HEK293 (cell line): ENCODE measurements around the gene KRTAP26-1.

Source experiments
- CTCF ChIA-PET: fragments of 350-600 bp; formaldehyde crosslinking; extraction: SDS; loops from one replicate; lab custom pipeline; 2021; ENCODE audit warnings: antibody characterized with exemption; lab: Yijun Ruan, JAX
- POLR2A ChIA-PET: fragments of 300-600 bp; formaldehyde crosslinking; extraction: SDS; loops from one replicate; lab custom pipeline; 2020; ENCODE audit warnings: antibody characterized with exemption, inconsistent platforms; lab: Yijun Ruan, JAX
- H3K27ac ChIP-seq: fragments of 200-500 bp; sonication (Bioruptor generic); 2 replicates; pipeline ENCODE4 v1.5.1; 2014; ENCODE audit warnings: low read depth, low read length, control low read depth, inconsistent platforms; ENCODE audit errors: extremely low read depth
- H3K36me3 ChIP-seq, 2 experiments: fragments of 200-500 bp in 1 of 2; sonication (Bioruptor generic) in 1 of 2; 1 replicate in 1 of 2; 2 replicates in 1 of 2; pipeline ENCODE4 v1.5.1; 2014 to 2017; ENCODE audit warnings: inconsistent platforms in 2 of 2, low read length in 2 of 2; ENCODE audit not compliant: control insufficient read depth in 2 of 2, insufficient read depth in 1 of 2
- H3K4me1 ChIP-seq: fragments of 200-500 bp; sonication (Bioruptor generic); 2 replicates; pipeline ENCODE4 v1.5.1; 2014; ENCODE audit warnings: mild to moderate bottlenecking, low read length, inconsistent platforms; ENCODE audit not compliant: control insufficient read depth, insufficient read depth
- H3K4me3 ChIP-seq: 2 replicates; pipeline ENCODE4 v1.5.1; 2011; ENCODE audit warnings: low read depth, mild to moderate bottlenecking, control low read depth, low read length, moderate library complexity
- H3K9me3 ChIP-seq: fragments of 200-500 bp; sonication (Bioruptor generic); 2 replicates; pipeline ENCODE4 v1.5.1; 2014; ENCODE audit warnings: low read depth, low read length, inconsistent platforms; ENCODE audit not compliant: control insufficient read depth, insufficient read depth
- KLF7 ChIP-seq: fragments of 450-650 bp; formaldehyde crosslinking; IDR thresholded peaks from 2 replicates; pipeline ENCODE4 v1.5.1; 2016; ENCODE audit warnings: missing biosample characterization, missing genetic modification characterization, borderline replicate concordance
- MZF1 ChIP-seq: fragments of 450-650 bp; formaldehyde crosslinking; IDR thresholded peaks from 2 replicates; pipeline ENCODE4 v1.5.1; 2017; ENCODE audit warnings: missing biosample characterization, missing genetic modification characterization, borderline replicate concordance
- REPIN1 ChIP-seq: fragments of 450-650 bp; formaldehyde crosslinking; IDR thresholded peaks from 2 replicates; pipeline ENCODE4 v1.5.1; 2017; ENCODE audit warnings: missing biosample characterization, missing genetic modification characterization, low read depth
- TRIM28 ChIP-seq: IDR thresholded peaks from 2 replicates; pipeline ENCODE4 v1.6.1; 2011; ENCODE audit warnings: low read length, control low read depth, borderline replicate concordance
- ZEB2 ChIP-seq: fragments of 450-650 bp; formaldehyde crosslinking; IDR thresholded peaks from 2 replicates; pipeline ENCODE4 v1.5.1; 2016; ENCODE audit warnings: missing biosample characterization, missing genetic modification characterization
- ZNF510 ChIP-seq: fragments of 450-650 bp; formaldehyde crosslinking; IDR thresholded peaks from 2 replicates; pipeline ENCODE4 v1.5.1; 2018; ENCODE audit warnings: mild to moderate bottlenecking, missing genetic modification characterization, missing biosample characterization; ENCODE audit not compliant: insufficient replicate concordance
- ZNF571 ChIP-seq: fragments of 450-650 bp; formaldehyde crosslinking; IDR thresholded peaks from 2 replicates; pipeline ENCODE4 v1.5.0; 2017; ENCODE audit warnings: missing biosample characterization, missing genetic modification characterization
- ZNF600 ChIP-seq: fragments of 450-650 bp; formaldehyde crosslinking; IDR thresholded peaks from 2 replicates; pipeline ENCODE4 v1.5.1; 2016; ENCODE audit warnings: missing biosample characterization, missing genetic modification characterization
- ZNF621 ChIP-seq: fragments of 450-650 bp; formaldehyde crosslinking; IDR thresholded peaks from 2 replicates; pipeline ENCODE4 v1.5.1; 2017; ENCODE audit warnings: missing biosample characterization, missing genetic modification characterization
- ZNF701 ChIP-seq: fragments of 450-650 bp; formaldehyde crosslinking; IDR thresholded peaks from 2 replicates; pipeline ENCODE4 v1.5.1; 2016; ENCODE audit warnings: missing biosample characterization, missing genetic modification characterization
- ZSCAN23 ChIP-seq: fragments of 450-650 bp; formaldehyde crosslinking; IDR thresholded peaks from 2 replicates; pipeline ENCODE4 v1.5.1; 2016; ENCODE audit warnings: missing biosample characterization, missing genetic modification characterization
- ZXDB ChIP-seq: fragments of 450-650 bp; formaldehyde crosslinking; IDR thresholded peaks from 2 replicates; pipeline ENCODE4 v1.5.1; 2016; ENCODE audit warnings: missing biosample characterization, missing genetic modification characterization
- TF ChIP-seq, protein P1 (sequence below): fragments of 450-650 bp; formaldehyde crosslinking; IDR thresholded peaks from 2 replicates; pipeline ENCODE4 v1.5.1; 2016; ENCODE audit warnings: missing biosample characterization, missing genetic modification characterization
- TF ChIP-seq, protein P2 (sequence below): fragments of 450-650 bp; formaldehyde crosslinking; IDR thresholded peaks from 2 replicates; pipeline ENCODE4 v1.5.0; 2017; ENCODE audit warnings: missing biosample characterization, missing genetic modification characterization, borderline replicate concordance
- TF ChIP-seq, protein P3 (sequence below): fragments of 450-650 bp; formaldehyde crosslinking; IDR thresholded peaks from 2 replicates; pipeline ENCODE4 v1.5.1; 2017; ENCODE audit warnings: missing biosample characterization, missing genetic modification characterization
- TF ChIP-seq, protein P4 (sequence below): fragments of 450-650 bp; formaldehyde crosslinking; IDR thresholded peaks from 2 replicates; pipeline ENCODE4 v1.5.1; 2017; ENCODE audit warnings: missing biosample characterization, missing genetic modification characterization
- TF ChIP-seq, protein P5 (sequence below): fragments of 450-650 bp; formaldehyde crosslinking; IDR thresholded peaks from 2 replicates; pipeline ENCODE4 v1.5.1; 2016; ENCODE audit warnings: missing biosample characterization, missing genetic modification characterization, low read depth

Gene KRTAP26-1

DNA sequence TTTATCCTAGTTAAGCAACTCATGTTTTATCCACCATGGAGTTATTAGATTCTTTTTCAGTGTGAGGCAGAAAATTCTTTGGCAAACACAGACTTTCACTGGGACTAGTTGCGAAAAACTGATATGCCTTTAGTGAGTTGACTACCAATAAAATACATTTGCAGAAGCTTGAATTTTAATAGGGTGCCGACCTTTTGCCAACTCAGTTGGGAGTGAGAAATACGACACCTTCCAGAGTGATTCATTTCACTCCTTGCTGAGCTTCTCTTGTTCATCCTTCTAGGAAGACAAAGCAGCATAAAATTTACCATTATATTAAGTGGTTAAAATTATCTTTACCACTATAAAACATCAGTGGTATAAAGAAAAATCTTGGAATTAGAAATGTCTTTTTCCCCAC is 29.5 kb upstream of the KRTAP26-1 start:
- TF ChIP-seq ZNF510 (tag by site-specific recombination): no peak
- TF ChIP-seq, protein P1, sequence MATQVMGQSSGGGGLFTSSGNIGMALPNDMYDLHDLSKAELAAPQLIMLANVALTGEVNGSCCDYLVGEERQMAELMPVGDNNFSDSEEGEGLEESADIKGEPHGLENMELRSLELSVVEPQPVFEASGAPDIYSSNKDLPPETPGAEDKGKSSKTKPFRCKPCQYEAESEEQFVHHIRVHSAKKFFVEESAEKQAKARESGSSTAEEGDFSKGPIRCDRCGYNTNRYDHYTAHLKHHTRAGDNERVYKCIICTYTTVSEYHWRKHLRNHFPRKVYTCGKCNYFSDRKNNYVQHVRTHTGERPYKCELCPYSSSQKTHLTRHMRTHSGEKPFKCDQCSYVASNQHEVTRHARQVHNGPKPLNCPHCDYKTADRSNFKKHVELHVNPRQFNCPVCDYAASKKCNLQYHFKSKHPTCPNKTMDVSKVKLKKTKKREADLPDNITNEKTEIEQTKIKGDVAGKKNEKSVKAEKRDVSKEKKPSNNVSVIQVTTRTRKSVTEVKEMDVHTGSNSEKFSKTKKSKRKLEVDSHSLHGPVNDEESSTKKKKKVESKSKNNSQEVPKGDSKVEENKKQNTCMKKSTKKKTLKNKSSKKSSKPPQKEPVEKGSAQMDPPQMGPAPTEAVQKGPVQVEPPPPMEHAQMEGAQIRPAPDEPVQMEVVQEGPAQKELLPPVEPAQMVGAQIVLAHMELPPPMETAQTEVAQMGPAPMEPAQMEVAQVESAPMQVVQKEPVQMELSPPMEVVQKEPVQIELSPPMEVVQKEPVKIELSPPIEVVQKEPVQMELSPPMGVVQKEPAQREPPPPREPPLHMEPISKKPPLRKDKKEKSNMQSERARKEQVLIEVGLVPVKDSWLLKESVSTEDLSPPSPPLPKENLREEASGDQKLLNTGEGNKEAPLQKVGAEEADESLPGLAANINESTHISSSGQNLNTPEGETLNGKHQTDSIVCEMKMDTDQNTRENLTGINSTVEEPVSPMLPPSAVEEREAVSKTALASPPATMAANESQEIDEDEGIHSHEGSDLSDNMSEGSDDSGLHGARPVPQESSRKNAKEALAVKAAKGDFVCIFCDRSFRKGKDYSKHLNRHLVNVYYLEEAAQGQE: no peak
- TF ChIP-seq, protein P2, sequence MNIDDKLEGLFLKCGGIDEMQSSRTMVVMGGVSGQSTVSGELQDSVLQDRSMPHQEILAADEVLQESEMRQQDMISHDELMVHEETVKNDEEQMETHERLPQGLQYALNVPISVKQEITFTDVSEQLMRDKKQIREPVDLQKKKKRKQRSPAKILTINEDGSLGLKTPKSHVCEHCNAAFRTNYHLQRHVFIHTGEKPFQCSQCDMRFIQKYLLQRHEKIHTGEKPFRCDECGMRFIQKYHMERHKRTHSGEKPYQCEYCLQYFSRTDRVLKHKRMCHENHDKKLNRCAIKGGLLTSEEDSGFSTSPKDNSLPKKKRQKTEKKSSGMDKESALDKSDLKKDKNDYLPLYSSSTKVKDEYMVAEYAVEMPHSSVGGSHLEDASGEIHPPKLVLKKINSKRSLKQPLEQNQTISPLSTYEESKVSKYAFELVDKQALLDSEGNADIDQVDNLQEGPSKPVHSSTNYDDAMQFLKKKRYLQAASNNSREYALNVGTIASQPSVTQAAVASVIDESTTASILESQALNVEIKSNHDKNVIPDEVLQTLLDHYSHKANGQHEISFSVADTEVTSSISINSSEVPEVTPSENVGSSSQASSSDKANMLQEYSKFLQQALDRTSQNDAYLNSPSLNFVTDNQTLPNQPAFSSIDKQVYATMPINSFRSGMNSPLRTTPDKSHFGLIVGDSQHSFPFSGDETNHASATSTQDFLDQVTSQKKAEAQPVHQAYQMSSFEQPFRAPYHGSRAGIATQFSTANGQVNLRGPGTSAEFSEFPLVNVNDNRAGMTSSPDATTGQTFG: no peak
- TF ChIP-seq MZF1 (tag by site-specific recombination): no peak
- TF ChIP-seq ZNF621: no peak
- TF ChIP-seq ZXDB: no peak
- TF ChIP-seq TRIM28: no peak
- TF ChIP-seq ZSCAN23 (tag by site-specific recombination): no peak
- no peak for TF ChIP-seq ZNF701 (tag by site-specific recombination)
- TF ChIP-seq REPIN1 (tag by site-specific recombination): no peak
- TF ChIP-seq ZNF600 (tag by site-specific recombination): no peak
- TF ChIP-seq, protein P3, sequence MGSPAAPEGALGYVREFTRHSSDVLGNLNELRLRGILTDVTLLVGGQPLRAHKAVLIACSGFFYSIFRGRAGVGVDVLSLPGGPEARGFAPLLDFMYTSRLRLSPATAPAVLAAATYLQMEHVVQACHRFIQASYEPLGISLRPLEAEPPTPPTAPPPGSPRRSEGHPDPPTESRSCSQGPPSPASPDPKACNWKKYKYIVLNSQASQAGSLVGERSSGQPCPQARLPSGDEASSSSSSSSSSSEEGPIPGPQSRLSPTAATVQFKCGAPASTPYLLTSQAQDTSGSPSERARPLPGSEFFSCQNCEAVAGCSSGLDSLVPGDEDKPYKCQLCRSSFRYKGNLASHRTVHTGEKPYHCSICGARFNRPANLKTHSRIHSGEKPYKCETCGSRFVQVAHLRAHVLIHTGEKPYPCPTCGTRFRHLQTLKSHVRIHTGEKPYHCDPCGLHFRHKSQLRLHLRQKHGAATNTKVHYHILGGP (tag by site-specific recombination): no peak
- TF ChIP-seq, protein P4, sequence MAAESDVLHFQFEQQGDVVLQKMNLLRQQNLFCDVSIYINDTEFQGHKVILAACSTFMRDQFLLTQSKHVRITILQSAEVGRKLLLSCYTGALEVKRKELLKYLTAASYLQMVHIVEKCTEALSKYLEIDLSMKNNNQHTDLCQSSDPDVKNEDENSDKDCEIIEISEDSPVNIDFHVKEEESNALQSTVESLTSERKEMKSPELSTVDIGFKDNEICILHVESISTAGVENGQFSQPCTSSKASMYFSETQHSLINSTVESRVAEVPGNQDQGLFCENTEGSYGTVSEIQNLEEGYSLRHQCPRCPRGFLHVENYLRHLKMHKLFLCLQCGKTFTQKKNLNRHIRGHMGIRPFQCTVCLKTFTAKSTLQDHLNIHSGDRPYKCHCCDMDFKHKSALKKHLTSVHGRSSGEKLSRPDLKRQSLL (tag by site-specific recombination): no peak
- TF ChIP-seq KLF7: no peak
- no peak for TF ChIP-seq ZNF571 (tag by site-specific recombination)
- TF ChIP-seq ZEB2 (tag by site-specific recombination): no peak
- TF ChIP-seq, protein P5, sequence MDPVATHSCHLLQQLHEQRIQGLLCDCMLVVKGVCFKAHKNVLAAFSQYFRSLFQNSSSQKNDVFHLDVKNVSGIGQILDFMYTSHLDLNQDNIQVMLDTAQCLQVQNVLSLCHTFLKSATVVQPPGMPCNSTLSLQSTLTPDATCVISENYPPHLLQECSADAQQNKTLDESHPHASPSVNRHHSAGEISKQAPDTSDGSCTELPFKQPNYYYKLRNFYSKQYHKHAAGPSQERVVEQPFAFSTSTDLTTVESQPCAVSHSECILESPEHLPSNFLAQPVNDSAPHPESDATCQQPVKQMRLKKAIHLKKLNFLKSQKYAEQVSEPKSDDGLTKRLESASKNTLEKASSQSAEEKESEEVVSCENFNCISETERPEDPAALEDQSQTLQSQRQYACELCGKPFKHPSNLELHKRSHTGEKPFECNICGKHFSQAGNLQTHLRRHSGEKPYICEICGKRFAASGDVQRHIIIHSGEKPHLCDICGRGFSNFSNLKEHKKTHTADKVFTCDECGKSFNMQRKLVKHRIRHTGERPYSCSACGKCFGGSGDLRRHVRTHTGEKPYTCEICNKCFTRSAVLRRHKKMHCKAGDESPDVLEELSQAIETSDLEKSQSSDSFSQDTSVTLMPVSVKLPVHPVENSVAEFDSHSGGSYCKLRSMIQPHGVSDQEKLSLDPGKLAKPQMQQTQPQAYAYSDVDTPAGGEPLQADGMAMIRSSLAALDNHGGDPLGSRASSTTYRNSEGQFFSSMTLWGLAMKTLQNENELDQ (tag by site-specific recombination): no peak
- H3K27ac ChIP-seq: no peak overlapping the region
- CTCF ChIA-PET: interaction anchor here (1.0 to 1.7 kb wide), 3 partner anchors 9 to 68 kb away, joined by 4 to 7 read pairs (median 5); no protein-coding TSS in a partner anchor
- POLR2A ChIA-PET: no interaction called here
- H3K4me3 ChIP-seq: no peak overlapping the region
- no peaks in the 10 kb centered on the region for H3K36me3 ChIP-seq
- no peaks in the 10 kb centered on the region for H3K9me3 ChIP-seq
- H3K4me1 ChIP-seq: 0 out of 2 replicates have a peak, but pooled peaks cover 2% of the 10 kb centered on the region
